Uterus (tissue), 4 donors: Measurements from ENCODE around the gene PALS2. TPM values are rescaled to one million over a fixed set of nuclear protein-coding genes. Genes with fewer than 3 reads are reported as not detected.

Experiments used
- DNase-seq, 2 donors: peaks; one replicate each; pipeline ENCODE4 v3.0.0-alpha.2; 2019 to 2020
- H3K27ac ChIP-seq, 2 donors: fragments of 200-600 bp; sonication (generic); 1 replicate in 1 of 2; 2 replicates in 1 of 2; pipeline ENCODE4 v1.5.1; 2016 to 2018
- H3K27me3 ChIP-seq, 2 donors: fragments of 200-600 bp; sonication (generic); one replicate each; pipeline ENCODE4 v1.5.1; 2018 to 2019; ENCODE audit warnings: control low read depth in 1 of 2
- H3K36me3 ChIP-seq, 2 donors: fragments of 200-600 bp; sonication (generic); one replicate each; pipeline ENCODE4 v1.5.1; 2019; ENCODE audit warnings: control low read depth in 1 of 2
- H3K4me1 ChIP-seq, 2 donors: fragments of 200-600 bp; sonication (generic); one replicate each; pipeline ENCODE4 v1.5.1; 2018 to 2019; ENCODE audit warnings: control low read depth in 1 of 2
- H3K4me3 ChIP-seq, 2 donors: fragments of 200-600 bp; sonication (generic); 1 replicate in 1 of 2; 2 replicates in 1 of 2; pipeline ENCODE4 v1.5.1; 2018 to 2019; ENCODE audit warnings: mild to moderate bottlenecking in 1 of 2
- H3K9me3 ChIP-seq, 2 donors: fragments of 200-600 bp; sonication (generic); one replicate each; pipeline ENCODE4 v1.5.1; 2019; ENCODE audit warnings: control low read depth in 1 of 2
- CTCF ChIP-seq, 4 experiments: fragments of 200-600 bp in 2 of 4; fragments of 450-650 bp in 2 of 4; sonication (generic) in 2 of 4; IDR thresholded peaks; one replicate each; pipeline ENCODE4 v1.5.1; 2016 to 2019; ENCODE audit warnings: antibody characterized with exemption in 4 of 4, mild to moderate bottlenecking in 2 of 4, moderate library complexity in 1 of 4
- POLR2A ChIP-seq, 2 donors: fragments of 450-650 bp; IDR thresholded peaks; one replicate each; pipeline ENCODE4 v1.6.1; 2016; ENCODE audit warnings: antibody characterized with exemption in 2 of 2, mild to moderate bottlenecking in 1 of 2, moderate library complexity in 1 of 2
- intact Hi-C: fragments of 100-400 bp; cut with DNase I; formaldehyde crosslinking; loops from one replicate; pipeline ENCODE4 v1.15.1; 2023; ENCODE audit warnings: low total_unique reads
- total RNA-seq, 4 donors: library from RNA; depleted of rRNA in 3 of 4; stranded (reverse); fragments of >200 nt in 3 of 4; gene quantifications; one replicate each; pipeline versions ENCODE4 v1.1.0 to v1.2.4, GENCODE V29; 2014 to 2023
- donor health status: DM: yes; HTN: yes; CAD: no.

Gene PALS2
- total RNA-seq, 4 donors from 2014 or later: 4.7 to 45.4 (median 36.8) TPM

- H3K27ac ChIP-seq: no peak overlapping the region
Measured at GRCh38 chr7:24548390-24548789, 24.9 kb upstream of the PALS2 start.

GRCh38 chr7:24549991-24550390 is 23.3 kb upstream of the PALS2 start:
- Histone ChIP-seq H3K9me3 (no peaks in the 10 kb centered on the region), H3K4me1 (no peaks in the 10 kb centered on the region), H3K4me3 (no peak overlapping the region), H3K27ac (no peak overlapping the region), H3K36me3 (no peaks in the 10 kb centered on the region), H3K27me3 (no peaks in the 10 kb centered on the region)
- TF ChIP-seq CTCF (IDR thresholded peaks at IDR 0.05) (no peak), POLR2A (IDR thresholded peaks at IDR 0.05) (no peak)
- DNase-seq: no peak
- intact Hi-C loops: no loop called here

More at GRCh38 chr7:24548390-24548789, 24.9 kb upstream of the PALS2 start:
- no peaks in the 10 kb centered on the region for H3K4me1 ChIP-seq
- no peak for DNase-seq
- intact Hi-C loops: no loop called here
- no peaks in the 10 kb centered on the region for H3K36me3 ChIP-seq
- H3K27me3 ChIP-seq: no peaks in the 10 kb centered on the region
- H3K9me3 ChIP-seq: no peaks in the 10 kb centered on the region
- TF ChIP-seq CTCF (IDR thresholded peaks at IDR 0.05): no peak
- TF ChIP-seq POLR2A (IDR thresholded peaks at IDR 0.05): no peak
- no peak overlapping the region for H3K4me3 ChIP-seq

- no peak for DNase-seq
Measured at GRCh38 chr7:24555184-24555583, 18.1 kb upstream of the PALS2 start.

GRCh38 chr7:24555719-24556118 is 17.5 kb upstream of the PALS2 start:
- no peak for DNase-seq
- Histone ChIP-seq H3K27me3 (no peaks in the 10 kb centered on the region), H3K4me3 (no peak overlapping the region), H3K4me1 (no peaks in the 10 kb centered on the region), H3K36me3 (no peaks in the 10 kb centered on the region), H3K9me3 (no peaks in the 10 kb centered on the region), H3K27ac (no peak overlapping the region)
- intact Hi-C loops: no loop called here
- TF ChIP-seq POLR2A (IDR thresholded peaks at IDR 0.05) (no peak), CTCF (IDR thresholded peaks at IDR 0.05) (no peak)

More at GRCh38 chr7:24555184-24555583, 18.1 kb upstream of the PALS2 start:
- H3K4me3 ChIP-seq: no peak overlapping the region
- no peaks in the 10 kb centered on the region for H3K9me3 ChIP-seq
- TF ChIP-seq POLR2A (IDR thresholded peaks at IDR 0.05) (no peak), CTCF (IDR thresholded peaks at IDR 0.05) (no peak)
- no peaks in the 10 kb centered on the region for H3K4me1 ChIP-seq
- intact Hi-C loops: no loop called here
- H3K27ac ChIP-seq: no peak overlapping the region
- no peaks in the 10 kb centered on the region for H3K36me3 ChIP-seq
- H3K27me3 ChIP-seq: no peaks in the 10 kb centered on the region

- no peaks in the 10 kb centered on the region for H3K9me3 ChIP-seq
- H3K4me1 ChIP-seq: no peaks in the 10 kb centered on the region
- DNase-seq: no peak
- TF ChIP-seq POLR2A (IDR thresholded peaks at IDR 0.05) (no peak), CTCF (IDR thresholded peaks at IDR 0.05) (no peak)
- H3K36me3 ChIP-seq: no peaks in the 10 kb centered on the region
- H3K27me3 ChIP-seq: no peaks in the 10 kb centered on the region
- no peak overlapping the region for H3K27ac ChIP-seq
- H3K4me3 ChIP-seq: no peak overlapping the region
- intact Hi-C loops: no loop called here
Measured at GRCh38 chr7:24560772-24561171, 12.5 kb upstream of the PALS2 start.
